Stomach (tissue), 4 donors: Measurements from ENCODE around the gene C6orf15.

Experiments used
- CTCF ChIP-seq, 7 experiments: fragments of 450-650 bp in 4 of 7; fragments of 200-600 bp in 3 of 7; sonication (generic) in 3 of 7; IDR thresholded peaks; one replicate each; pipeline ENCODE4 v1.5.1; 2016 to 2019; ENCODE audit warnings: antibody characterized with exemption in 7 of 7, control low read depth in 2 of 7, mild to moderate bottlenecking in 1 of 7
- EP300 ChIP-seq: sonication (generic); formaldehyde crosslinking; IDR thresholded peaks from one replicate; pipeline ENCODE4 v1.6.1; 2017; ENCODE audit warnings: antibody characterized with exemption
- POLR2A ChIP-seq, 4 donors: fragments of 450-650 bp; IDR thresholded peaks; one replicate each; pipeline ENCODE4 v1.6.1; 2016; ENCODE audit warnings: antibody characterized with exemption in 4 of 4, control low read depth in 2 of 4, mild to moderate bottlenecking in 1 of 4, moderate library complexity in 1 of 4
- POLR2AphosphoS5 ChIP-seq, 3 donors: sonication (generic); formaldehyde crosslinking; IDR thresholded peaks; one replicate each; pipeline ENCODE4 v1.6.1; 2016; ENCODE audit warnings: antibody characterized with exemption in 3 of 3

GRCh38 chr6:31068669-31069340, 43.6 kb downstream of the C6orf15 start:
- peak in 5 of 7 experiments; percentile 80 to 96 (median 87) for TF ChIP-seq CTCF (IDR thresholded peaks at IDR 0.05)
- TF ChIP-seq POLR2AphosphoS5 (IDR thresholded peaks at IDR 0.05): peak in 1 of 3 donors; percentile 73
- no peak for TF ChIP-seq POLR2A (IDR thresholded peaks at IDR 0.05)
- no peak for TF ChIP-seq EP300
